B cell (primary cell): ENCODE measurements around the gene INSYN2A.

Experiments used
- EZH2 ChIP-seq: IDR thresholded peaks from 2 replicates; pipeline ENCODE4 v1.6.1; 2012; ENCODE audit warnings: borderline replicate concordance, low read depth, mild to moderate bottlenecking, moderate library complexity, low read length; ENCODE audit not compliant: insufficient read depth, poor library complexity, severe bottlenecking
- TF ChIP-seq, protein P1 (sequence below): fragments of 200-600 bp; IDR thresholded peaks from one replicate; pipeline ENCODE4 v1.8.0; 2022; ENCODE audit warnings: antibody characterized with exemption, mild to moderate bottlenecking

DNA sequence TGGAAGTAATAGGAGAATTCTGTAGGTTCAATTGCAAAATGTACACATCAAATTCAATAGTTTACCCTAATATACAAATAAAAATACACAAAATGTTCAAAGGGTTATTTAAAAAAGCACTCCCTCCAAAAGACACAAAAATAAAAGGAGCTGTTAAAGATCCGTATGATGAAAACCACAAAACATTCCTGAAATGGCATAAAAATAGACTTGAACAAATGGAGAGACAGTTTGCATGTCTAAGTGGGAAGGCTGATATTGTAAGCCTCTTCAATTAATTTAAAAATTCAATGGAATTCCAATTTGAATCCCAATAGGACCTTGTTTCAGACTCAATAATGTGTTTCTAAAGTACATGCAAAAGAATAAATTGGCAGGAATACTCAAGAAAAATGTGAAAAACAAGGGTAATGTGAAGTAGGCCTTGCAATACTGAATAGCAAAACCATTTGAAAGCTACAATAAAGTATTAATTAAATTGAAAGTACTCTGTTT is 38.0 kb upstream of the INSYN2A start:
- TF ChIP-seq, protein P1, sequence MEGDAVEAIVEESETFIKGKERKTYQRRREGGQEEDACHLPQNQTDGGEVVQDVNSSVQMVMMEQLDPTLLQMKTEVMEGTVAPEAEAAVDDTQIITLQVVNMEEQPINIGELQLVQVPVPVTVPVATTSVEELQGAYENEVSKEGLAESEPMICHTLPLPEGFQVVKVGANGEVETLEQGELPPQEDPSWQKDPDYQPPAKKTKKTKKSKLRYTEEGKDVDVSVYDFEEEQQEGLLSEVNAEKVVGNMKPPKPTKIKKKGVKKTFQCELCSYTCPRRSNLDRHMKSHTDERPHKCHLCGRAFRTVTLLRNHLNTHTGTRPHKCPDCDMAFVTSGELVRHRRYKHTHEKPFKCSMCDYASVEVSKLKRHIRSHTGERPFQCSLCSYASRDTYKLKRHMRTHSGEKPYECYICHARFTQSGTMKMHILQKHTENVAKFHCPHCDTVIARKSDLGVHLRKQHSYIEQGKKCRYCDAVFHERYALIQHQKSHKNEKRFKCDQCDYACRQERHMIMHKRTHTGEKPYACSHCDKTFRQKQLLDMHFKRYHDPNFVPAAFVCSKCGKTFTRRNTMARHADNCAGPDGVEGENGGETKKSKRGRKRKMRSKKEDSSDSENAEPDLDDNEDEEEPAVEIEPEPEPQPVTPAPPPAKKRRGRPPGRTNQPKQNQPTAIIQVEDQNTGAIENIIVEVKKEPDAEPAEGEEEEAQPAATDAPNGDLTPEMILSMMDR, result no peak
- TF ChIP-seq EZH2, result no peak
